Neural progenitor cell (in vitro differentiated cells): ENCODE results near the gene INS.

ENCODE experiments used
- CTCF ChIP-seq: fragments of 200-600 bp; sonication (generic); IDR thresholded peaks from 2 replicates; pipeline ENCODE4 v1.5.1; 2017; ENCODE audit warnings: antibody characterized with exemption, mild to moderate bottlenecking
- EZH2 ChIP-seq: fragments of 200-600 bp; sonication (generic); IDR thresholded peaks from 2 replicates; pipeline ENCODE4 v1.6.1; 2017; ENCODE audit warnings: antibody characterized with exemption, mild to moderate bottlenecking, moderate library complexity
- EZH2phosphoT487 ChIP-seq: fragments of 200-600 bp; sonication (generic); IDR thresholded peaks from 2 replicates; pipeline ENCODE4 v1.6.1; 2017; ENCODE audit warnings: antibody characterized with exemption

DNA sequence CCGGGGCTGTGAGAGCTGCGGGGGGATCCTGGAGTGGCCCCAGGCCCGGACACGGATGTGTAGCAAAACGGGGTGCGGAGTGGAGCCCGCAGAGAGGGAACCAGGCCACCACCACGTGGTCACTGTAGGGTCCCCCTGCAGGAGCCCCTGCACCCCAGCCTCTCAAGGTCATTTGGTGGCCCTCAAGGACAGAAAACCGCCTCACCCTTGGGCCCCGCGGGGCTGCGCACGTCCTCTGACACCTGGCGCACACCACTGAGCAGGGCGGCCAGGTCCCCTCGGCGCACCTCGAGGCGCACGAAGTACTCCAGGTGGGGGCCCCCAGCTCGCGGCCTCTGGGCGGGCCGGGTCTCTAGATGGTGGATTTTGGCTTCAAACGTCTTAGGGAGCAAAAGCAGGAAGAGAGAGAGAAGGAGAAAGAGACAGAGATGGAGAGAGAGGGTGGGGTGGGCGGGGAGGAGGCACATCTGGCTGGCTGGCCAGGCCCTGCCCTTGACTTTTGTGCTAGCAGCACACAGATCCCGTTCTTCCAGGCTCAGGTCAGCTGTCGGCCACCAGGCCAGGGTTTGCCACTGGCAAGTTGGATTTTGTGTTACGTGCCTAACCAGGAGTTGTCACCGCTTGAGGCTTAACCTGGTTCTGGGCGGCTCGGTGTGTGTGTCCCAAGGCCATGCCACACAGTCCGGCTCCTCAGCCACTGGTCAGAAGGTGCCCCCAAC, 7.4 kb upstream of the INS start:
- no peak for TF ChIP-seq CTCF
- no peak for TF ChIP-seq EZH2phosphoT487
- no peak for TF ChIP-seq EZH2
